Neural cell (in vitro differentiated cells): ENCODE measurements around the gene OR2B6. TPM values are rescaled to one million over a fixed set of nuclear protein-coding genes. Genes with fewer than 3 reads are reported as not detected.

Experiments
- H2AFZ ChIP-seq: fragments of 200-600, 300-800 bp; sonication (generic), shearing (Covaris generic); 2 replicates; pipeline ENCODE4 v1.6.0; 2014; ENCODE audit warnings: low read depth, mild to moderate bottlenecking, antibody characterized with exemption, low read length, moderate library complexity
- H3F3A ChIP-seq: fragments of 200-600 bp; shearing (Covaris generic); 2 replicates; pipeline ENCODE4 v1.6.1; 2016; ENCODE audit warnings: mild to moderate bottlenecking, moderate library complexity, mixed read lengths, antibody characterized with exemption, low read length; ENCODE audit not compliant: insufficient read depth, poor library complexity, severe bottlenecking
- H3K27ac ChIP-seq: fragments of 200-600, 300-800 bp; sonication (generic), shearing (Covaris generic); 2 replicates; pipeline ENCODE4 v1.5.1; 2014; ENCODE audit warnings: mild to moderate bottlenecking, low read length, moderate library complexity
- H3K27me3 ChIP-seq: fragments of 300-800, 200-600 bp; sonication (generic), shearing (Covaris generic); 2 replicates; pipeline ENCODE4 v1.6.0; 2014; ENCODE audit warnings: mild to moderate bottlenecking, low read depth, low read length, moderate library complexity; ENCODE audit not compliant: insufficient read depth
- H3K36me3 ChIP-seq: fragments of 300-800, 200-600 bp; sonication (generic), shearing (Covaris generic); 2 replicates; pipeline ENCODE4 v1.5.1; 2014; ENCODE audit warnings: mild to moderate bottlenecking, antibody characterized with exemption, low read length, moderate library complexity; ENCODE audit not compliant: insufficient read depth
- H3K4me2 ChIP-seq: fragments of 300-800, 200-600 bp; sonication (generic), shearing (Covaris generic); 2 replicates; pipeline ENCODE4 v1.6.0; 2014; ENCODE audit warnings: mild to moderate bottlenecking, low read length
- H3K4me3 ChIP-seq: fragments of 300-800, 200-600 bp; sonication (generic), shearing (Covaris generic); 2 replicates; pipeline ENCODE4 v1.5.1; 2014; ENCODE audit warnings: mild to moderate bottlenecking, low read length, moderate library complexity
- H3K79me2 ChIP-seq: fragments of 200-600 bp; shearing (Covaris generic); replicated peaks from 2 replicates; pipeline ENCODE4 v1.6.0; 2014; ENCODE audit warnings: mild to moderate bottlenecking, low read length, moderate library complexity; ENCODE audit not compliant: insufficient read depth
- H3K9ac ChIP-seq: fragments of 300-800, 200-600 bp; sonication (generic), shearing (Covaris generic); 2 replicates; pipeline ENCODE4 v1.6.1; 2016; ENCODE audit warnings: mild to moderate bottlenecking, low read length, mixed read lengths
- H3K9me2 ChIP-seq: fragments of 200-600 bp; shearing (Covaris generic); 2 replicates; pipeline ENCODE4 v1.6.1; 2016; ENCODE audit warnings: mild to moderate bottlenecking, low read length, mixed read lengths; ENCODE audit not compliant: insufficient read depth
- H3K9me3 ChIP-seq: fragments of 200-600, 300-800 bp; sonication (generic), shearing (Covaris generic); 2 replicates; pipeline ENCODE4 v1.6.1; 2016; ENCODE audit warnings: mild to moderate bottlenecking, mixed run types, low read length, moderate library complexity, mixed read lengths
- H4K20me1 ChIP-seq: fragments of 200-600 bp; shearing (Covaris generic); 2 replicates; pipeline ENCODE4 v1.6.1; 2016; ENCODE audit warnings: mild to moderate bottlenecking, mixed run types; ENCODE audit not compliant: insufficient read depth
- CTCF ChIP-seq: fragments of 450-650 bp; IDR thresholded peaks from 2 replicates; pipeline ENCODE4 v1.5.1; 2014; ENCODE audit warnings: antibody characterized with exemption, mild to moderate bottlenecking, moderate library complexity; ENCODE audit not compliant: poor library complexity, severe bottlenecking
- EP300 ChIP-seq: fragments of 450-650 bp; conservative IDR thresholded peaks from 2 replicates; pipeline ENCODE4 v1.6.1; 2014; ENCODE audit warnings: antibody characterized with exemption, mild to moderate bottlenecking, moderate library complexity; ENCODE audit not compliant: poor library complexity, severe bottlenecking
- EZH2 ChIP-seq: fragments of 200-600, 300-800 bp; shearing (Covaris generic), sonication (generic); IDR thresholded peaks from 2 replicates; pipeline ENCODE4 v1.6.1; 2014; ENCODE audit warnings: antibody characterized with exemption, low read length, borderline replicate concordance, mild to moderate bottlenecking; ENCODE audit not compliant: insufficient read depth, poor library complexity, severe bottlenecking
- MXI1 ChIP-seq: fragments of 450-650 bp; conservative IDR thresholded peaks from 2 replicates; pipeline ENCODE4 v1.6.1; 2014; ENCODE audit warnings: antibody characterized with exemption, mild to moderate bottlenecking; ENCODE audit not compliant: poor library complexity, severe bottlenecking
- POLR2AphosphoS5 ChIP-seq: IDR thresholded peaks from 2 replicates; pipeline ENCODE4 v1.6.1; 2012
- RAD21 ChIP-seq: fragments of 450-650 bp; conservative IDR thresholded peaks from 2 replicates; pipeline ENCODE4 v1.6.1; 2014; ENCODE audit warnings: antibody characterized with exemption, mild to moderate bottlenecking, moderate library complexity
- REST ChIP-seq: IDR thresholded peaks from 2 replicates; pipeline ENCODE4 v1.6.1; 2012; ENCODE audit warnings: borderline replicate concordance
- SMC3 ChIP-seq: fragments of 450-650 bp; conservative IDR thresholded peaks from 2 replicates; pipeline ENCODE4 v1.6.1; 2014; ENCODE audit warnings: antibody characterized with exemption, mild to moderate bottlenecking, moderate library complexity; ENCODE audit not compliant: poor library complexity
- TAF1 ChIP-seq: IDR thresholded peaks from 2 replicates; pipeline ENCODE4 v1.6.1; 2012; ENCODE audit warnings: low read depth
- polyA plus RNA-seq: library from polyadenylated mRNA; depleted of rRNA; stranded (reverse); fragments of >200 nt; gene quantifications from 2 replicates; pipeline ENCODE4 v1.2.3, GENCODE V29; 2014

OR2B6 gene
- polyA plus RNA-seq, 1 donor from 2014 or later: not detected

- H3K9ac ChIP-seq: no peak overlapping the region
- no peaks in the 10 kb centered on the region for H4K20me1 ChIP-seq
- H3F3A ChIP-seq: no peaks in the 10 kb centered on the region
- H3K9me2 ChIP-seq: no peaks in the 10 kb centered on the region
- H3K27ac ChIP-seq: no peak overlapping the region
- no peaks in the 10 kb centered on the region for H3K36me3 ChIP-seq
- H3K4me2 ChIP-seq: no peak overlapping the region
- H3K27me3 ChIP-seq: no peaks in the 10 kb centered on the region
- no peak for TF ChIP-seq EZH2
- no peak for TF ChIP-seq CTCF
- no peak for TF ChIP-seq EP300
- no peak for TF ChIP-seq SMC3
- TF ChIP-seq TAF1: no peak
- no peak for TF ChIP-seq RAD21
- TF ChIP-seq POLR2AphosphoS5: no peak
- no peak for TF ChIP-seq MXI1
- no peak overlapping the region for H2AFZ ChIP-seq
- no peak overlapping the region for H3K4me3 ChIP-seq
- no peaks in the 10 kb centered on the region for H3K79me2 ChIP-seq
- H3K9me3 ChIP-seq: no peaks in the 10 kb centered on the region
Observed at GRCh38 chr6:28003059-28003458, 46.0 kb downstream of the OR2B6 start.

GRCh38 chr6:28003661-28004060 is 46.6 kb downstream of the OR2B6 start:
- TF ChIP-seq RAD21 (no peak), SMC3 (no peak)

GRCh38 chr6:28004350-28005151 is 47.5 kb downstream of the OR2B6 start:
- Histone ChIP-seq H3K36me3 (no peaks in the 10 kb centered on the region), H2AFZ (no peak overlapping the region), H3K27ac (no peak overlapping the region), H3K9me3 (no peaks in the 10 kb centered on the region), H3K9me2 (no peaks in the 10 kb centered on the region), H4K20me1 (no peaks in the 10 kb centered on the region), H3K27me3 (no peaks in the 10 kb centered on the region), H3F3A (no peaks in the 10 kb centered on the region), H3K9ac (no peak overlapping the region), H3K4me3 (no peak overlapping the region), H3K4me2 (no peak overlapping the region), H3K79me2 (no peaks in the 10 kb centered on the region)
- TF ChIP-seq POLR2AphosphoS5 (no peak), REST (no peak), CTCF (no peak), RAD21 (no peak), MXI1 (no peak), TAF1 (no peak), SMC3 (no peak), EZH2 (no peak), EP300 (no peak)

More at GRCh38 chr6:28003661-28004060, 46.6 kb downstream of the OR2B6 start:
- H3K9me3 ChIP-seq: no peaks in the 10 kb centered on the region
- H2AFZ ChIP-seq: no peak overlapping the region
- no peaks in the 10 kb centered on the region for H3K79me2 ChIP-seq
- H3K27ac ChIP-seq: no peak overlapping the region
- no peak overlapping the region for H3K4me3 ChIP-seq
- no peaks in the 10 kb centered on the region for H3K9me2 ChIP-seq
- H3K9ac ChIP-seq: no peak overlapping the region
- no peaks in the 10 kb centered on the region for H4K20me1 ChIP-seq
- H3F3A ChIP-seq: no peaks in the 10 kb centered on the region
- no peak overlapping the region for H3K4me2 ChIP-seq
- no peaks in the 10 kb centered on the region for H3K36me3 ChIP-seq
- H3K27me3 ChIP-seq: no peaks in the 10 kb centered on the region
